Gastrocnemius medialis (tissue), 4 donors: ENCODE data around the gene ACTL6B.

Experiments used
- CTCF ChIP-seq, 5 experiments: fragments of 450-650 bp in 3 of 5; fragments of 200-600 bp in 2 of 5; sonication (generic) in 2 of 5; IDR thresholded peaks in 4 of 5; conservative IDR thresholded peaks in 1 of 5; 1 replicate in 4 of 5; 2 replicates in 1 of 5; pipeline ENCODE4 v1.5.1; 2016 to 2019; ENCODE audit warnings: antibody characterized with exemption in 5 of 5, mild to moderate bottlenecking in 3 of 5, moderate library complexity in 3 of 5
- POLR2A ChIP-seq, 2 donors: fragments of 450-650 bp; IDR thresholded peaks; one replicate each; pipeline ENCODE4 v1.6.1; 2017; ENCODE audit warnings: antibody characterized with exemption in 2 of 2, mild to moderate bottlenecking in 2 of 2, moderate library complexity in 2 of 2

DNA sequence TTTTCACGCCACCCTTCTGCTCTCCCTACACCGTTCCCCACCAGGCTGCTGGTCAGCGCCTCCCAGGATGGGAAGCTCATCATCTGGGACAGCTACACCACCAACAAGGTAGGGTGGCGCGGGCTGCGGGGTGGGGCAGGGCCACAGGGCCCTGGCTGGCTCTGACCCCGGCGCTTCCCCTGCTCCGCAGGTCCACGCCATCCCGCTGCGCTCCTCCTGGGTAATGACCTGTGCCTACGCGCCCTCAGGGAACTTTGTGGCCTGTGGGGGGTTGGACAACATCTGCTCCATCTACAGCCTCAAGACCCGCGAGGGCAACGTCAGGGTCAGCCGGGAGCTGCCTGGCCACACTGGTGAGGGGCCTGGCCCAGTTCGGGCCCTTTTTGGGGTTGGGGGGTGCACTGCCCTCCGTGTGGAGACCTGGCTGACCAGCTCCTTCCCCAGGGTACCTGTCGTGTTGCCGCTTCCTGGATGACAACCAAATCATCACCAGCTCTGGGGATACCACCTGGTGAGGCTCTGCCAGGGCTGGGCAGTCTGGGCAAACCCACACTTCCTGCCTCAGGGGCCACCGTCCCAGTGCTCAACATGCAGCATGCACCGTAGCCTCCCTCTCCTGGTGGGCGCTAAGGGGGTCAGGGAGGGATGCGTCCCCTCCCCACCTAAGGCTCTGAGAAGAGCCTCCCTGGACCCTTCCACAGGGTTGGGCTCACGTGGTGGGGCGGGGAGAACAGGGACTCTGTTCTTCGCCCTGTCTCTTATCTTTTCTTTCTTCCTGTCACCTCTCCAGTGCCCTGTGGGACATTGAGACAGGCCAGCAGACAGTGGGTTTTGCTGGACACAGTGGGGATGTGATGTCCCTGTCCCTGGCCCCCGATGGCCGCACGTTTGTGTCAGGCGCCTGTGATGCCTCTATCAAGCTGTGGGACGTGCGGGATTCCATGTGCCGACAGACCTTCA is 21.3 kb upstream of the ACTL6B start:
- TF ChIP-seq CTCF (IDR thresholded peaks at IDR 0.05 in 4 of 5, conservative IDR thresholded peaks at IDR 0.05 in 1 of 5) (no peak), POLR2A (IDR thresholded peaks at IDR 0.05) (no peak)
